NCI-H446 treated with DMSO at 0.1 percent for 48 hours (cell line): Measurements from ENCODE around the gene COPS8.
A peak's percentile ranks its signal among the peaks of the same experiment; 100 is the strongest.

Experiments
- DNase-seq: peaks from one replicate; lab custom pipeline; 2025; lab: John Stamatoyannopoulos, UW

The COPS8 gene

GRCh38 chr2:237085248-237086221, at the start of gene COPS8:
COPS8 (plus strand) TSS chr2:237085889; CDS start chr2:237085965, 76 bp downstream.
- peak; percentile 82 for DNase-seq

GRCh38 chr2:237039301-237040031, 46.2 kb upstream of the COPS8 start:
- no peak for DNase-seq

GRCh38 chr2:237041231-237041630, 44.5 kb upstream of the COPS8 start:
- DNase-seq, result no peak

GRCh38 chr2:237042101-237042500, 43.6 kb upstream of the COPS8 start:
- no peak for DNase-seq

GRCh38 chr2:237043866-237044265, 41.8 kb upstream of the COPS8 start:
- DNase-seq, result no peak

- DNase-seq, result no peak
These were observed 41.4 kb upstream of the COPS8 start for GRCh38 chr2:237044281-237044680.

GRCh38 chr2:237045449-237045848, 40.2 kb upstream of the COPS8 start:
- no peak for DNase-seq

- DNase-seq, result no peak
These were observed 37.1 kb upstream of the COPS8 start for GRCh38 chr2:237048595-237048994.

GRCh38 chr2:237051861-237052260, 33.8 kb upstream of the COPS8 start:
- no peak for DNase-seq

- DNase-seq, result no peak
These were observed 32.6 kb upstream of the COPS8 start for GRCh38 chr2:237053066-237053465.

GRCh38 chr2:237055386-237056100, 30.1 kb upstream of the COPS8 start:
- DNase-seq, result no peak

GRCh38 chr2:237056287-237056875, 29.3 kb upstream of the COPS8 start:
- no peak for DNase-seq

GRCh38 chr2:237057107-237057506, 28.6 kb upstream of the COPS8 start:
- DNase-seq, result no peak

GRCh38 chr2:237057893-237058300, 27.8 kb upstream of the COPS8 start:
- no peak for DNase-seq

- DNase-seq, result no peak
These were observed 27.3 kb upstream of the COPS8 start for GRCh38 chr2:237058423-237058822.

- no peak for DNase-seq
These were observed 26.4 kb upstream of the COPS8 start for GRCh38 chr2:237059155-237059875.

- peak; percentile 21 for DNase-seq
These were observed 25.0 kb upstream of the COPS8 start for GRCh38 chr2:237060534-237061312.

- no peak for DNase-seq
These were observed 24.3 kb upstream of the COPS8 start for GRCh38 chr2:237061356-237061755.

- no peak for DNase-seq
These were observed 23.1 kb upstream of the COPS8 start for GRCh38 chr2:237062585-237062984.
